ENCODE data around the gene ZNF726. TPM values are rescaled to one million over a fixed set of nuclear protein-coding genes. Genes with fewer than 3 reads are reported as not detected.

Gene ZNF726
- total RNA-seq, 2 donors from 2014 or later = 5.8 TPM; not detected in 1

DNA sequence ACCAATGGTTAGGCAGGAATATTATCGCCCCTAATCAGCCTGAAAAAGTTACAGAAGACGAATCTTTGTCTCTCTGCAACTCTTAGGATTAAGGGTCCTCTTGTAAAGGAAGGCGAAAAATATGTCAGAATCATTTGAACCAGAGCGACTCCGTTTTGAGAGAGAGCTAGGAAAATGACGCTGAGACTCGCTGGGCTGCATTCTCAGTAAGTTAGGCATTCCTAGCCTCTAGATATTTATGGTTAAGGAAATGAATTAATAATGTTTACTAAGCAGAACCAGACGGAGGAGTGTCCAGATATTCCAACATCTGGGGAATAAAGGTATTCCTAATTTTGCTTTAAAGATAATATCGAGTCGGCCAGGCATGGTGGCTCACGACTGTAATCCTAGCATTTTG lies 755 bp upstream of the ZNF726 start:
- H3K4me1 Mint-ChIP-seq = no peaks in the 10 kb centered on the region
- no peak overlapping the region for H3K27ac Mint-ChIP-seq
- H3K4me3 ChIP-seq (ENCODE audit: low read length) = peak overlapping the region; percentile 90
- H3K4me1 ChIP-seq (ENCODE audit: control insufficient read depth, insufficient read depth, low read length) = no peaks in the 10 kb centered on the region
- H3K36me3 Mint-ChIP-seq (ENCODE audit: low read depth) = no peaks in the 10 kb centered on the region
- no peak for DNase-seq
- H3K27ac ChIP-seq (ENCODE audit: low read depth, low read length) = no peak overlapping the region
- peaks cover 20% of the 10 kb centered on the region for H3K9me3 ChIP-seq (ENCODE audit: control insufficient read depth, low read length)
- TF ChIP-seq, protein P1, sequence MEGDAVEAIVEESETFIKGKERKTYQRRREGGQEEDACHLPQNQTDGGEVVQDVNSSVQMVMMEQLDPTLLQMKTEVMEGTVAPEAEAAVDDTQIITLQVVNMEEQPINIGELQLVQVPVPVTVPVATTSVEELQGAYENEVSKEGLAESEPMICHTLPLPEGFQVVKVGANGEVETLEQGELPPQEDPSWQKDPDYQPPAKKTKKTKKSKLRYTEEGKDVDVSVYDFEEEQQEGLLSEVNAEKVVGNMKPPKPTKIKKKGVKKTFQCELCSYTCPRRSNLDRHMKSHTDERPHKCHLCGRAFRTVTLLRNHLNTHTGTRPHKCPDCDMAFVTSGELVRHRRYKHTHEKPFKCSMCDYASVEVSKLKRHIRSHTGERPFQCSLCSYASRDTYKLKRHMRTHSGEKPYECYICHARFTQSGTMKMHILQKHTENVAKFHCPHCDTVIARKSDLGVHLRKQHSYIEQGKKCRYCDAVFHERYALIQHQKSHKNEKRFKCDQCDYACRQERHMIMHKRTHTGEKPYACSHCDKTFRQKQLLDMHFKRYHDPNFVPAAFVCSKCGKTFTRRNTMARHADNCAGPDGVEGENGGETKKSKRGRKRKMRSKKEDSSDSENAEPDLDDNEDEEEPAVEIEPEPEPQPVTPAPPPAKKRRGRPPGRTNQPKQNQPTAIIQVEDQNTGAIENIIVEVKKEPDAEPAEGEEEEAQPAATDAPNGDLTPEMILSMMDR (conservative IDR thresholded peaks at IDR 0.05) = no peak
- H3K27me3 ChIP-seq (ENCODE audit: control insufficient read depth, insufficient read depth, low read length, poor library complexity, severe bottlenecking) = no peaks in the 10 kb centered on the region
- peaks cover 2% of the 10 kb centered on the region for H3K27me3 Mint-ChIP-seq (ENCODE audit: insufficient read depth)
- peaks cover 75% of the 10 kb centered on the region for H3K9me3 Mint-ChIP-seq
- H3K4me3 Mint-ChIP-seq = peak overlapping the region; percentile 82
- peaks cover 5% of the 10 kb centered on the region for H3K36me3 ChIP-seq (ENCODE audit: control insufficient read depth, insufficient read depth, low read length)
- H3K9ac ChIP-seq (ENCODE audit: extremely low read depth, low read length, poor library complexity, severe bottlenecking) = no peak overlapping the region
- 95 to 96% methylated on average over 10 to 11 of the region's 11 CpGs for WGBS, 2 experiments (ENCODE audit: insufficient coverage in 1 of 2, insufficient read length in 1 of 2)

DNA sequence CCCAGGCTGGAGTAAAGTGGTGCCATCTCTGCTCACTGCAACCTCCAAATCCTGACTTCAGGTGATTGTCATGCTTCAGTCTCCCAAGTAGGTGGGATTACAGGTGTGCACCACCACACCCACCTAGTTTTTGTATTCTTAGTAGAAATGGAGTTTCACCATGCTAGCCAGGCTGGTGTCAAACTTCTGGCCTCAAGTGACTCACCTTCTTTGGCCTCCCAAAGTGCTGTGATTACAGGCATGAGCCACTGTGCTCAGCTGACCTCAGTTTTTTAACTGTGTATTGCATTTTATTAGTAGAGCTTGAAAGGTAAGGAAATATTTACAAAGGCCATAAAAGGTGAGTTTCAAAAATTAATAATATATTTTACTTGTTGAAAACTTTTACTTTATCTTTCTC lies 2.3 kb downstream of the ZNF726 start:
- no peak overlapping the region for H3K4me3 Mint-ChIP-seq
- Histone ChIP-seq H3K36me3 (ENCODE audit: control insufficient read depth, insufficient read depth, low read length) (peaks cover 25% of the 10 kb centered on the region), H3K27me3 (ENCODE audit: control insufficient read depth, insufficient read depth, low read length, poor library complexity, severe bottlenecking) (no peaks in the 10 kb centered on the region), H3K4me3 (ENCODE audit: low read length) (peak overlapping the region; percentile 64), H3K9ac (ENCODE audit: extremely low read depth, low read length, poor library complexity, severe bottlenecking) (no peak overlapping the region), H3K9me3 (ENCODE audit: control insufficient read depth, low read length) (peaks cover 20% of the 10 kb centered on the region), H3K27ac (ENCODE audit: low read depth, low read length) (no peak overlapping the region), H3K4me1 (ENCODE audit: control insufficient read depth, insufficient read depth, low read length) (no peaks in the 10 kb centered on the region)
- H3K9me3 Mint-ChIP-seq = peaks cover 61% of the 10 kb centered on the region
- H3K27ac Mint-ChIP-seq = no peak overlapping the region
- no peaks in the 10 kb centered on the region for H3K4me1 Mint-ChIP-seq
- TF ChIP-seq, protein P1 (conservative IDR thresholded peaks at IDR 0.05) = no peak
- DNase-seq = no peak
- peaks cover 13% of the 10 kb centered on the region for H3K36me3 Mint-ChIP-seq (ENCODE audit: low read depth)
- H3K27me3 Mint-ChIP-seq (ENCODE audit: insufficient read depth) = no peaks in the 10 kb centered on the region

DNA sequence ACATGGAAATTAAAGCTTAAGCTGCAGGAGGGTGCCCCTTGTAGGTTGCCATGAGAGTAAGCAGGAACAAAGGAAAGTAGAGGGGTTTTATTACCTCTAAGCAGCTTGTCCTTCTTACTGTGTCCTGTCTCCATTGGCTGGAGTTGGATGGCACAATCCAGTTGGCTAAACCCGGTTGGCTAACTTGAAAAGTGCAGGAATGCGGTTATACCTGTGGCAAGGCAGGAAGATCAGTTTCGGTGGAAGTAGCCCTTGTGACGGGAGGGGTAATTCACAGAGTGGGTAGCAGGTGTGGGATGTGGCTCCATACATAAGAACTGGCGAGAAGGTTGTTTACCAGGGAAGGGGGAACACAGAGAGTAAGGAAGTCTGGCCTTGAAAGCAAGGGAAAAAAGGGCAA lies 3.2 kb downstream of the ZNF726 start:
- Mint-ChIP-seq H3K27ac (no peak overlapping the region), H3K4me3 (no peak overlapping the region), H3K36me3 (ENCODE audit: low read depth) (peaks cover 21% of the 10 kb centered on the region), H3K4me1 (no peaks in the 10 kb centered on the region), H3K9me3 (peaks cover 59% of the 10 kb centered on the region), H3K27me3 (ENCODE audit: insufficient read depth) (no peaks in the 10 kb centered on the region)
- no peak overlapping the region for H3K9ac ChIP-seq (ENCODE audit: extremely low read depth, low read length, poor library complexity, severe bottlenecking)
- DNase-seq = no peak
- H3K27ac ChIP-seq (ENCODE audit: low read depth, low read length) = no peak overlapping the region
- H3K36me3 ChIP-seq (ENCODE audit: control insufficient read depth, insufficient read depth, low read length) = peaks cover 34% of the 10 kb centered on the region
- WGBS, 2 experiments (ENCODE audit: insufficient coverage in 1 of 2, insufficient read length in 1 of 2) = 92 to 96% methylated on average over 5 of the region's 5 CpGs
- H3K9me3 ChIP-seq (ENCODE audit: control insufficient read depth, low read length) = peaks cover 20% of the 10 kb centered on the region
- H3K4me1 ChIP-seq (ENCODE audit: control insufficient read depth, insufficient read depth, low read length) = no peaks in the 10 kb centered on the region
- H3K27me3 ChIP-seq (ENCODE audit: control insufficient read depth, insufficient read depth, low read length, poor library complexity, severe bottlenecking) = no peaks in the 10 kb centered on the region
- TF ChIP-seq, protein P1 (conservative IDR thresholded peaks at IDR 0.05) = no peak
- no peak overlapping the region for H3K4me3 ChIP-seq (ENCODE audit: low read length)
